GDM1 (cell line): ENCODE results near the gene LILRB1.
"Not testable (repeated sequence)": the region's sequence is repeated elsewhere in the genome, so short reads cannot be mapped to it uniquely, and the experiment has no call there.

Source experiments
- DNase-seq: peaks from one replicate; lab custom pipeline; 2025; lab: John Stamatoyannopoulos, UW

The LILRB1 gene

GRCh38 chr19:54624934-54625730 is 5.2 kb upstream of the LILRB1 start:
- DNase-seq = not testable (repeated sequence)

- DNase-seq = no peak
These were observed 3.5 kb upstream of the LILRB1 start for GRCh38 chr19:54626757-54627156.

- DNase-seq = not testable (repeated sequence)
These were observed 2.4 kb upstream of the LILRB1 start for GRCh38 chr19:54627912-54628311.

GRCh38 chr19:54630782-54631181 is 498 bp downstream of the LILRB1 start:
- no peak for DNase-seq

- not testable (repeated sequence) for DNase-seq
These were observed 1.4 kb downstream of the LILRB1 start for GRCh38 chr19:54631489-54632337.

GRCh38 chr19:54632517-54632916 is 2.2 kb downstream of the LILRB1 start:
- DNase-seq = not testable (repeated sequence)

- DNase-seq = no peak
These were observed 3.1 kb downstream of the LILRB1 start for GRCh38 chr19:54633401-54633800.

- DNase-seq = not testable (repeated sequence)
These were observed 5.8 kb downstream of the LILRB1 start for GRCh38 chr19:54636081-54636480.

- DNase-seq = no peak
These were observed 8.4 kb downstream of the LILRB1 start for GRCh38 chr19:54638683-54639082.

- DNase-seq = not testable (repeated sequence)
These were observed 12.7 kb downstream of the LILRB1 start for GRCh38 chr19:54642953-54643352.

- not testable (repeated sequence) for DNase-seq
These were observed 13.3 kb downstream of the LILRB1 start for GRCh38 chr19:54643583-54643982.

- no peak for DNase-seq
These were observed 13.8 kb downstream of the LILRB1 start for GRCh38 chr19:54644056-54644455.

GRCh38 chr19:54646331-54646841 is 16.1 kb downstream of the LILRB1 start:
- no peak for DNase-seq

- no peak for DNase-seq
These were observed 17.8 kb downstream of the LILRB1 start for GRCh38 chr19:54648129-54648528.

- no peak for DNase-seq
These were observed 19.9 kb downstream of the LILRB1 start for GRCh38 chr19:54650108-54650655.

GRCh38 chr19:54653181-54653809 is 23.0 kb downstream of the LILRB1 start:
- DNase-seq = no peak

GRCh38 chr19:54654447-54655321 is 24.4 kb downstream of the LILRB1 start:
- DNase-seq = no peak

GRCh38 chr19:54659300-54659699 is 29.0 kb downstream of the LILRB1 start:
- no peak for DNase-seq

- no peak for DNase-seq
These were observed 30.0 kb downstream of the LILRB1 start for GRCh38 chr19:54660306-54660705.

GRCh38 chr19:54660964-54661363 is 30.7 kb downstream of the LILRB1 start:
- no peak for DNase-seq
